A549 (cell line): ENCODE results near the gene RAPSN. TPM values are rescaled to one million over a fixed set of nuclear protein-coding genes. Genes with fewer than 3 reads are reported as not detected.

ENCODE experiments used
- ATAC-seq, 2 experiments: fragments of 200-7000 bp in 1 of 2; fragments of >200 bp in 1 of 2; cut with Nextera tagmentation in 1 of 2; cut with Tn5 transposase in 1 of 2; 3 replicates each; pipeline versions ENCODE4 v1.8.0 to v1.9.1; 2018 to 2020; ENCODE audit warnings: mild to moderate bottlenecking in 1 of 2, moderate library complexity in 1 of 2
- CTCF ChIA-PET: fragments of 300-600 bp; sonication (Branson Sonifier 250); formaldehyde crosslinking; extraction: SDS; loops from one replicate; lab custom pipeline; 2021; ENCODE audit warnings: antibody characterized with exemption, inconsistent platforms; lab: Yijun Ruan, JAX
- POLR2A ChIA-PET: fragments of 350-600 bp; formaldehyde crosslinking; extraction: SDS; loops from one replicate; lab custom pipeline; 2021; ENCODE audit warnings: antibody characterized with exemption, inconsistent platforms; lab: Yijun Ruan, JAX
- DNase-seq, 2 experiments: peaks; one replicate each; pipeline versions ENCODE4 v3.0.0 to v3.0.0-alpha.2; 2011 to 2016; ENCODE audit warnings: low read depth in 1 of 2, low spot score in 1 of 2
- FAIRE-seq: peaks from 2 replicates; lab custom pipeline; 2011; peaks lifted over from hg19 to GRCh38; lab: Jason Lieb, UNC
- H3K27ac ChIP-seq, 2 experiments: fragments of >200 bp; sonication (Bioruptor Twin); formaldehyde crosslinking; 3 replicates each; pipeline ENCODE4 v1.5.1; 2016 to 2017
- H3K4me1 ChIP-seq: fragments of >200 bp; sonication (Bioruptor Twin); formaldehyde crosslinking; 3 replicates; pipeline ENCODE4 v1.6.1; 2016
- H3K4me2 ChIP-seq: fragments of >200 bp; sonication (Bioruptor Twin); formaldehyde crosslinking; 3 replicates; pipeline ENCODE4 v1.6.1; 2016
- H3K4me3 ChIP-seq: fragments of >200 bp; sonication (Bioruptor Twin); formaldehyde crosslinking; 3 replicates; pipeline ENCODE4 v1.5.1; 2016
- H3K9me3 ChIP-seq: fragments of >200 bp; sonication (Bioruptor Twin); formaldehyde crosslinking; 3 replicates; pipeline ENCODE4 v1.6.1; 2016
- CHD2 ChIP-seq: fragments of 150-350 bp; IDR thresholded peaks from 2 replicates; pipeline ENCODE4 v1.6.1; 2014; ENCODE audit warnings: low read length; ENCODE audit not compliant: partially characterized antibody
- CHD4 ChIP-seq: fragments of 200-600 bp; sonication (generic); IDR thresholded peaks from 2 replicates; pipeline ENCODE4 v1.6.1; 2016; ENCODE audit warnings: antibody characterized with exemption, mild to moderate bottlenecking, borderline replicate concordance
- EHF ChIP-seq: fragments of 250-450 bp; sonication (Bioruptor Pico); IDR thresholded peaks from 2 replicates; pipeline ENCODE4 v1.5.0; 2020; ENCODE audit warnings: mild to moderate bottlenecking
- FOSB ChIP-seq: fragments of 250-450 bp; sonication (Bioruptor Pico); IDR thresholded peaks from 2 replicates; pipeline ENCODE4 v1.5.0; 2020; ENCODE audit warnings: mild to moderate bottlenecking, moderate library complexity
- FOXS1 ChIP-seq: fragments of 250-450 bp; sonication (Bioruptor Pico); IDR thresholded peaks from 2 replicates; pipeline ENCODE4 v1.5.0; 2020; ENCODE audit warnings: mild to moderate bottlenecking, moderate library complexity
- HEYL ChIP-seq: fragments of 250-450 bp; sonication (Bioruptor Pico); IDR thresholded peaks from 2 replicates; pipeline ENCODE4 v1.8.0; 2021; ENCODE audit warnings: mild to moderate bottlenecking, moderate library complexity
- HOXB5 ChIP-seq: fragments of 250-450 bp; sonication (Bioruptor Pico); IDR thresholded peaks from 2 replicates; pipeline ENCODE4 v1.5.0; 2020; ENCODE audit warnings: mild to moderate bottlenecking, moderate library complexity
- MAFK ChIP-seq: fragments of 450-650 bp; IDR thresholded peaks from 2 replicates; pipeline ENCODE4 v1.6.1; 2014; ENCODE audit not compliant: partially characterized antibody
- MAZ ChIP-seq: fragments of 150-350 bp; IDR thresholded peaks from 2 replicates; pipeline ENCODE4 v1.6.1; 2014; ENCODE audit warnings: antibody characterized with exemption, low read depth, low read length, borderline replicate concordance
- NPAS2 ChIP-seq: fragments of 250-450 bp; sonication (Bioruptor Pico); IDR thresholded peaks from 2 replicates; pipeline ENCODE4 v1.8.0; 2022; ENCODE audit warnings: mild to moderate bottlenecking, moderate library complexity, borderline replicate concordance
- NR3C1 ChIP-seq: fragments of >200 bp; sonication (Bioruptor Twin); formaldehyde crosslinking; IDR thresholded peaks from 3 replicates; pipeline ENCODE4 v1.6.1; 2017
- POLR2AphosphoS2 ChIP-seq: conservative IDR thresholded peaks from 2 replicates; pipeline ENCODE4 v1.6.1; 2012; ENCODE audit warnings: low read length, improper control_type of control experiment, inconsistent platforms
- RAD21 ChIP-seq, 2 experiments: fragments of >200 bp in 1 of 2; sonication (Bioruptor Twin) in 1 of 2; formaldehyde crosslinking in 1 of 2; IDR thresholded peaks in 1 of 2; conservative IDR thresholded peaks in 1 of 2; 2 replicates in 1 of 2; 3 replicates in 1 of 2; pipeline ENCODE4 v1.6.1; 2012 to 2018; ENCODE audit warnings: inconsistent platforms in 1 of 2
- RARB ChIP-seq: fragments of 250-450 bp; sonication (Bioruptor Pico); IDR thresholded peaks from 2 replicates; pipeline ENCODE4 v1.8.0; 2021; ENCODE audit warnings: mild to moderate bottlenecking, moderate library complexity
- RNF2 ChIP-seq: fragments of 200-600 bp; sonication (generic); IDR thresholded peaks from 2 replicates; pipeline ENCODE4 v1.6.1; 2016; ENCODE audit warnings: low read depth, mild to moderate bottlenecking, antibody characterized with exemption, moderate library complexity, borderline replicate concordance
- TFCP2L1 ChIP-seq: fragments of 250-450 bp; sonication (Bioruptor Pico); IDR thresholded peaks from 2 replicates; pipeline ENCODE4 v1.5.0; 2021; ENCODE audit warnings: mild to moderate bottlenecking
- TP53 ChIP-seq: fragments of 250-450 bp; sonication (Bioruptor Pico); IDR thresholded peaks from 2 replicates; pipeline ENCODE4 v1.5.0; 2021; ENCODE audit warnings: mild to moderate bottlenecking, moderate library complexity
- ZC3H11A ChIP-seq: fragments of 450-650 bp; IDR thresholded peaks from 2 replicates; pipeline ENCODE4 v1.6.1; 2014; ENCODE audit warnings: antibody characterized with exemption, mild to moderate bottlenecking
- ZNF302 ChIP-seq: fragments of 250-450 bp; sonication (Bioruptor Pico); IDR thresholded peaks from 2 replicates; pipeline ENCODE4 v1.9.0; 2021; ENCODE audit warnings: inconsistent platforms, mild to moderate bottlenecking, moderate library complexity
- ZSCAN20 ChIP-seq: fragments of 250-450 bp; sonication (Bioruptor Pico); IDR thresholded peaks from 2 replicates; pipeline ENCODE4 v1.8.0; 2022; ENCODE audit warnings: mild to moderate bottlenecking, moderate library complexity
- WGBS: methylation state at CpG from one replicate; pipeline ENCODE4 v1.1.6; 2017; ENCODE audit errors: missing lambda C conversion rate; 5-methylcytosine and 5-hydroxymethylcytosine counted together
- polyA plus RNA-seq, 4 experiments: library from polyadenylated mRNA; depleted of rRNA in 3 of 4; stranded (reverse); fragments of >200 nt; fragmentation: RNase III in 1 of 4; extraction: RNeasy Plus Mini Kit Qiagen cat#74134 plus additional on column Dnase treatment in 1 of 4; gene quantifications; 2 replicates in 3 of 4; 3 replicates in 1 of 4; pipeline ENCODE4 v1.2.3, GENCODE V29; 2011 to 2017
- TF ChIP-seq, protein P1 (sequence below): fragments of 200-600 bp; sonication (generic); IDR thresholded peaks from 2 replicates; pipeline ENCODE4 v1.6.1; 2016; ENCODE audit warnings: antibody characterized with exemption, mild to moderate bottlenecking, moderate library complexity
- TF ChIP-seq, protein P2 (sequence below): fragments of >200 bp; sonication (Bioruptor Twin); formaldehyde crosslinking; IDR thresholded peaks from 3 replicates; pipeline ENCODE4 v1.5.1; 2016

The RAPSN gene
- polyA plus RNA-seq, 2 of the 4 experiments (the other 2 are of a cell fraction), result 0.12 to 0.17 TPM

- DNase-seq (peak; percentile 43 to 46), ATAC-seq (peak; percentile 82 to 89), FAIRE-seq (no peak)
- Histone ChIP-seq H3K4me3 (no peak overlapping the region), H3K9me3 (no peaks in the 10 kb centered on the region), H3K4me1 (no peaks in the 10 kb centered on the region), H3K27ac (no peak overlapping the region), H3K4me2 (no peak overlapping the region)
- TF ChIP-seq RARB (CRISPR knock-in tag) (no peak), MAFK (no peak)
- TF ChIP-seq, protein P1, sequence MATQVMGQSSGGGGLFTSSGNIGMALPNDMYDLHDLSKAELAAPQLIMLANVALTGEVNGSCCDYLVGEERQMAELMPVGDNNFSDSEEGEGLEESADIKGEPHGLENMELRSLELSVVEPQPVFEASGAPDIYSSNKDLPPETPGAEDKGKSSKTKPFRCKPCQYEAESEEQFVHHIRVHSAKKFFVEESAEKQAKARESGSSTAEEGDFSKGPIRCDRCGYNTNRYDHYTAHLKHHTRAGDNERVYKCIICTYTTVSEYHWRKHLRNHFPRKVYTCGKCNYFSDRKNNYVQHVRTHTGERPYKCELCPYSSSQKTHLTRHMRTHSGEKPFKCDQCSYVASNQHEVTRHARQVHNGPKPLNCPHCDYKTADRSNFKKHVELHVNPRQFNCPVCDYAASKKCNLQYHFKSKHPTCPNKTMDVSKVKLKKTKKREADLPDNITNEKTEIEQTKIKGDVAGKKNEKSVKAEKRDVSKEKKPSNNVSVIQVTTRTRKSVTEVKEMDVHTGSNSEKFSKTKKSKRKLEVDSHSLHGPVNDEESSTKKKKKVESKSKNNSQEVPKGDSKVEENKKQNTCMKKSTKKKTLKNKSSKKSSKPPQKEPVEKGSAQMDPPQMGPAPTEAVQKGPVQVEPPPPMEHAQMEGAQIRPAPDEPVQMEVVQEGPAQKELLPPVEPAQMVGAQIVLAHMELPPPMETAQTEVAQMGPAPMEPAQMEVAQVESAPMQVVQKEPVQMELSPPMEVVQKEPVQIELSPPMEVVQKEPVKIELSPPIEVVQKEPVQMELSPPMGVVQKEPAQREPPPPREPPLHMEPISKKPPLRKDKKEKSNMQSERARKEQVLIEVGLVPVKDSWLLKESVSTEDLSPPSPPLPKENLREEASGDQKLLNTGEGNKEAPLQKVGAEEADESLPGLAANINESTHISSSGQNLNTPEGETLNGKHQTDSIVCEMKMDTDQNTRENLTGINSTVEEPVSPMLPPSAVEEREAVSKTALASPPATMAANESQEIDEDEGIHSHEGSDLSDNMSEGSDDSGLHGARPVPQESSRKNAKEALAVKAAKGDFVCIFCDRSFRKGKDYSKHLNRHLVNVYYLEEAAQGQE, result no peak
- ChIA-PET CTCF (interaction anchor here (1.1 to 2.2 kb wide), 2 partner anchors 11 to 70 kb away, joined by 6 to 19 read pairs; no protein-coding TSS in a partner anchor), POLR2A (interaction anchor here (1.0 kb wide), 1 partner anchor 17 kb away, joined by 3 read pairs; the partner anchor contains the start of gene PSMC3)
- 81% methylated on average over 12 of the region's 12 CpGs for WGBS
Observed at GRCh38 chr11:47443028-47443700, 5.8 kb downstream of the RAPSN start.

- FAIRE-seq, result no peak
- TF ChIP-seq RAD21 (conservative IDR thresholded peaks at IDR 0.05 in 1 of 2, IDR thresholded peaks at IDR 0.05 in 1 of 2), result no peak
- TF ChIP-seq RNF2, result no peak
- no peak for TF ChIP-seq MAZ
- TF ChIP-seq NR3C1, result no peak
- TF ChIP-seq FOSB (CRISPR knock-in tag), result no peak
- no peak for TF ChIP-seq ZNF302 (CRISPR knock-in tag)
- TF ChIP-seq ZSCAN20, result no peak
- no peak for TF ChIP-seq POLR2AphosphoS2
- TF ChIP-seq CHD4, result no peak
- TF ChIP-seq RARB (CRISPR knock-in tag), result no peak
Observed at GRCh38 chr11:47442514-47442913, 6.4 kb downstream of the RAPSN start.

DNA sequence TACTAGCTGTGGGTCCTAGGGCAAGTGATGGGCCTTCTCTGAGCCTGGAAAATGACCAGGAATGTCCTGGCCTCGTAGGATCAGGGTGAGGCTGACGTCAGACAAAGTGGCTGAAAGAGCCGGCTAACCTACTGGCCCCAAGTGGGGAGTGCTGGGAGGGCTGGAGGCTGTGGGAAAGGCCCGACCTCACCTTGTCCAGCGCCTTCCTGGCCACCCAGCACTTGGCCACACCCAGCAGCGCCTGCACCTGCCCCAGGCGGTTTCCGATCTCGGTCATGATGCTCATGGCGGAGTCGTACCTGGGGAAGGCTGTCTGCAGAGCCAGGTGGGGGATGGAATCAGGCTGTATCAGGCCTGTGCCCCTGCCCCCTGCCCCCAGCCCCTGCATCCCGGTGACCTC is 7.5 kb downstream of the RAPSN start:
- ATAC-seq (no peak), DNase-seq (no peak), FAIRE-seq (no peak)
- Histone ChIP-seq H3K4me2 (no peak overlapping the region), H3K4me1 (no peaks in the 10 kb centered on the region), H3K9me3 (no peaks in the 10 kb centered on the region; the same call in 2 of the 3 replicates), H3K27ac (no peak overlapping the region), H3K4me3 (no peak overlapping the region)
- TF ChIP-seq TFCP2L1 (CRISPR knock-in tag) (no peak), HEYL (CRISPR knock-in tag) (no peak), MAFK (no peak), ZC3H11A (no peak), TP53 (CRISPR knock-in tag) (no peak), EHF (no peak), NPAS2 (CRISPR knock-in tag) (no peak), FOXS1 (CRISPR knock-in tag) (no peak), HOXB5 (CRISPR knock-in tag) (no peak), CHD2 (no peak), RNF2 (no peak)
- TF ChIP-seq, protein P2, sequence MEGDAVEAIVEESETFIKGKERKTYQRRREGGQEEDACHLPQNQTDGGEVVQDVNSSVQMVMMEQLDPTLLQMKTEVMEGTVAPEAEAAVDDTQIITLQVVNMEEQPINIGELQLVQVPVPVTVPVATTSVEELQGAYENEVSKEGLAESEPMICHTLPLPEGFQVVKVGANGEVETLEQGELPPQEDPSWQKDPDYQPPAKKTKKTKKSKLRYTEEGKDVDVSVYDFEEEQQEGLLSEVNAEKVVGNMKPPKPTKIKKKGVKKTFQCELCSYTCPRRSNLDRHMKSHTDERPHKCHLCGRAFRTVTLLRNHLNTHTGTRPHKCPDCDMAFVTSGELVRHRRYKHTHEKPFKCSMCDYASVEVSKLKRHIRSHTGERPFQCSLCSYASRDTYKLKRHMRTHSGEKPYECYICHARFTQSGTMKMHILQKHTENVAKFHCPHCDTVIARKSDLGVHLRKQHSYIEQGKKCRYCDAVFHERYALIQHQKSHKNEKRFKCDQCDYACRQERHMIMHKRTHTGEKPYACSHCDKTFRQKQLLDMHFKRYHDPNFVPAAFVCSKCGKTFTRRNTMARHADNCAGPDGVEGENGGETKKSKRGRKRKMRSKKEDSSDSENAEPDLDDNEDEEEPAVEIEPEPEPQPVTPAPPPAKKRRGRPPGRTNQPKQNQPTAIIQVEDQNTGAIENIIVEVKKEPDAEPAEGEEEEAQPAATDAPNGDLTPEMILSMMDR, result no peak
- POLR2A ChIA-PET, result no interaction called here
- 78% methylated on average over 5 of the region's 12 CpGs for WGBS
- CTCF ChIA-PET, result interaction anchor here (0.6 to 1.6 kb wide), 2 partner anchors 13 to 1050 kb away, joined by 3 to 6 read pairs; partner anchors contain the start of gene CHRM4

More at GRCh38 chr11:47442514-47442913, 6.4 kb downstream of the RAPSN start:
- 77% methylated on average over 3 of the region's 8 CpGs for WGBS
- Histone ChIP-seq H3K4me2 (no peak overlapping the region), H3K4me1 (no peaks in the 10 kb centered on the region), H3K9me3 (no peaks in the 10 kb centered on the region), H3K4me3 (no peak overlapping the region), H3K27ac (no peak overlapping the region)
- CTCF ChIA-PET, result interaction anchor here (0.6 to 2.2 kb wide), 3 partner anchors 11 to 69 kb away, joined by 3 to 19 read pairs (median 6); no protein-coding TSS in a partner anchor
- POLR2A ChIA-PET, result interaction anchor here (1.0 kb wide), 1 partner anchor 16 kb away, joined by 3 read pairs; the partner anchor contains the start of gene PSMC3
- no peak for ATAC-seq
- no peak for DNase-seq
